ENCODE results near the gene DUSP23. TPM values are rescaled to one million over a fixed set of nuclear protein-coding genes. Genes with fewer than 3 reads are reported as not detected.

DUSP23 gene
- polyA plus RNA-seq, 3 donors, result 22.8 to 29.0 (median 23.6) TPM

DNA sequence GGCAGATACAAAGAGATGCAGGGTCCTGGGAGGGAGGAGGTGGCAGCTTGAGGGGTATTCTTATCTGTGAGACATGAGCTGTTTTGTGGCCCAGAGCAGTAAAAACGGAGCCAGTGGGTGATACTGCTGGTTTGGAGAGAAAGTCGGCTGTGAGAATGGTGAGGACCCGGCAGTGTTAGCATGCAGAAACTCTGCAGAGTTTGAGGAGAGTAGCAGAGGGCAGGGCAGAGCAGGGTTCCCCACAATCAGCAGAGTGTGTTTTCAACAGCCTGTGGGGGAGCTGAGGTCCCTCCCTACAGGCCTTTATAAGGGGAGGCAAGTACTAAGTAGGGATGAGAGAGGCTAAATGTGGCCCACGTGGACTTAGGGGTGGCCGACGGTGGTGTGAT is 46.3 kb downstream of the DUSP23 start:
- DNase-seq (ENCODE audit: low read depth in 3 of 3, low spot score in 2 of 3), result no peak

DNA sequence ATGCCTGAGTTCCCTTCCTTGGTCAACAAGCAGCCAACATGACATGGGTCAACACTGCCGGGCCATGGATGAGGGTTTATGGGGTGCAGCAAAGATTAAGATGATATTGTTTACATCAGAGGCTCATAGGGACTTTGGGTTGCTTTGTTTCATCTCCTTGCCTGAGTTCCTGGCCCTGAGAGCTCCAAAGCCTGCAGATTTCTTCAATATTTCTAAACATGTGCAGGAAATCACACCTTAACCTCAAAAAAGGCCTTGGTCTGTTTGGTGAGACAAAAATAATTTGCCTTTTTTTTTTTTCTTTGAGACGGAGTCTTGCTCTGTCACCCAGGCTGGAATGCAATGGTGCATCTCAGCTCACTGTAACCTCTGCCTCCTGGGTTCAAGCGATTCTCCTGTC is 46.8 kb downstream of the DUSP23 start:
- no peak for DNase-seq (ENCODE audit: low read depth in 3 of 3, low spot score in 2 of 3)

DNA sequence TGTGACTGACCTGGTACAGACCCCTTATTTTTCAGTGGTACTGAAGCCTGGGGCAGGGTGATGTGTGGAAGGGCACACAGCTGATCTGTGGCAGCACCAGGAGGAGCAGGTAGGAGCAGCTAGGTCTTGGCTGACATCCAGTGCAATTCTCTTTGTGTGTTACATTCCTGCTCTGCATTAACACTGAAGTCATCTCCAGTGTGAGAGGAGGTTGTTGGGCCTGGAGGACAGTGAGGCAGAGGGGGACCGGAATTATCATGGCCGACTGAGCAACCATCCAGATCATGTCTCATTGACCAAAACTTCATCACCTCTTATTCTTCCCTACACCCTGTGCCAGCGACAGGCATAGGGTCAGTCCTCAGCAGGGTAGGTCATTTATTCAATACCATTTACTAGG is 47.4 kb downstream of the DUSP23 start:
- DNase-seq (ENCODE audit: low read depth in 3 of 3, low spot score in 2 of 3), result no peak

DNA sequence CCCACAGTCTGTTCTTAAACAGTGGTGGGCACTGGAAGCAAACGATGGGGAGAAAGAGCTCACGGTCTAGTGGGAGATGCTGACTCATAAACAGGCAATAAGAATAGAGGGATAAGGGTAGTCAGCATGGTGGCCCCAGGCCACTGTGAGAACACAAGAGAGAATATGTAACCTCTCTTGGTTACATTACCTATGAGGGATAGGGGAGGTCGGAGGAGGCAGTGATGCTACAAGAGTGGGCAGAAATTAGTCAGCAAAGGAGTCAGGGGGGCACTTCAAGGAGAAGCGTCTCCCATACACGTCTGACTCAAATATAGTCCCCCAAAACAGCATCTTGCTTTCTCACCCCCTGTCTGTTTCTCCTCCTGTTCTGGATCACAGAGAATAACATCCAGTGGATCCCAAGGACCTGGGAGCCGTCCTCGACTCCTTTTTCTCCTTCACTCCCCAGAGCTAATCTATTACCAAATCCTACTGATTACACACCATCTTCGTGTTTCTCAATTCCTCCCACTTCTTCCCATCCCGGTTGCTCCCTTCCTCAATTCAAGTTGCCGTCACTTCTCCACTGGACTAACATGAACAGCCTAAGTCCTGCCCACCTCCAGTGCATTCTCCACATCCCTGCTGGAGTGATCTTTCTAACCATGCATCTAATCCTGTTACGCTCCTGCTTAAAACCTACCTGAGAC is 48.0 kb downstream of the DUSP23 start:
- DNase-seq (ENCODE audit: low read depth in 3 of 3, low spot score in 2 of 3), result no peak

DNA sequence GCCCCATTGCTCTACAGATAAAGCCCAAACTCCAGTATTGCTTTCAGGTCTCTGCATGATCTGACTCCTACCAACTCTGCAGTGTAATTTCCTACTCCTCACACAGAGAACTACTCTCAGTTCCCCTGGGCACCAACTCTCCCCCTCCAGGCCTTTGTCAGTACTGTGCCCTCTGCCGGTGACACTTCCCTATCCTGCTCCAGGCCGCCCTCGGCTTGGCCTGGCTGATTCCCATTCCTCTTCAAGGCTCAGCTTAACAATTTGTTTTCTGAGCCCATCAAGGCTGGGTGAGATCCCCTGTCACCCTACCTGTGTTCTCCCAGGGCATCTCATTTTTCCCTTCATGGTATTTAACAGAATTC is 48.5 kb downstream of the DUSP23 start:
- no peak for DNase-seq (ENCODE audit: low read depth in 3 of 3, low spot score in 2 of 3)

DNA sequence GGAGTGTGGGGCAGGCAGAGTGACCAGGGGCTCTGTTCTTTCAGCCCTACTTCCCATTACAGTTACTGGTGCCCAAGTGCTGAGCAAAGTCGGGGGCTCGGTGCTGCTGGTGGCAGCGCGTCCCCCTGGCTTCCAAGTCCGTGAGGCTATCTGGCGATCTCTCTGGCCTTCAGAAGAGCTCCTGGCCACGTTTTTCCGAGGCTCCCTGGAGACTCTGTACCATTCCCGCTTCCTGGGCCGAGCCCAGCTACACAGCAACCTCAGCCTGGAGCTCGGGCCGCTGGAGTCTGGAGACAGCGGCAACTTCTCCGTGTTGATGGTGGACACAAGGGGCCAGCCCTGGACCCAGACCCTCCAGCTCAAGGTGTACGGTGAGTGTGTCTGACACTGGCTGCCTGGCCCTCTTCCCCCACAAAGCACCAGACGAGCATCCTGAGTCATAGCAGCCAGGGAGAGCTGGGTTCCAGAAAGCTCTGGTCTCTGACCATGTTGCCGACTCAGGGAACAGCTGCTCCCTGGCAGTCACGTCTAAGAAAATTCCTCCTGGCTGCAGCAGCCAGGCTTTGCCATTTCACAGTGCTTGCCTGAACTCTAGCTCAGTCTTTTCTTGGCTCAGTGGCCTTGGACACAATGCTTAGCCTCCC is 49.2 kb downstream of the DUSP23 start:
- DNase-seq (ENCODE audit: low read depth in 3 of 3, low spot score in 2 of 3), result no peak

DNA sequence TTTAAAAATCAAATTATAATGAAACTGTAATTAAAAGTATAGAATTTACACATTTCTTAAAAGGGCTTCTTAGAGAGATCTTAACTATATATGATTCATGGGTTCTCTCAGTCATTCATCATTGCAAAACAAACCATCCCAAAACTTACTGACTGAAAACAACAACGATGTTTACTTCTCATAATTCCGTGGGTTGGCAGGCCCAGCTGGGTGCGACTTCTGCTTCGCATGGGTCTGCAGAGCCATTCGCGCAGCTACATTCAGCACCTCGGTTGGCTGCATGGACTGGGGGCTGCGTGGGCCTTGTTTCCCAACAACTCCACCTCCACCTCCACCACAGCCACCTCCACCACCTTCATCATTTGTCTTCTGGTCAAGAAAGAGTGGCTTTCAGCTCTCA is 50.0 kb downstream of the DUSP23 start:
- no peak for DNase-seq (ENCODE audit: low read depth in 3 of 3, low spot score in 2 of 3)

DNA sequence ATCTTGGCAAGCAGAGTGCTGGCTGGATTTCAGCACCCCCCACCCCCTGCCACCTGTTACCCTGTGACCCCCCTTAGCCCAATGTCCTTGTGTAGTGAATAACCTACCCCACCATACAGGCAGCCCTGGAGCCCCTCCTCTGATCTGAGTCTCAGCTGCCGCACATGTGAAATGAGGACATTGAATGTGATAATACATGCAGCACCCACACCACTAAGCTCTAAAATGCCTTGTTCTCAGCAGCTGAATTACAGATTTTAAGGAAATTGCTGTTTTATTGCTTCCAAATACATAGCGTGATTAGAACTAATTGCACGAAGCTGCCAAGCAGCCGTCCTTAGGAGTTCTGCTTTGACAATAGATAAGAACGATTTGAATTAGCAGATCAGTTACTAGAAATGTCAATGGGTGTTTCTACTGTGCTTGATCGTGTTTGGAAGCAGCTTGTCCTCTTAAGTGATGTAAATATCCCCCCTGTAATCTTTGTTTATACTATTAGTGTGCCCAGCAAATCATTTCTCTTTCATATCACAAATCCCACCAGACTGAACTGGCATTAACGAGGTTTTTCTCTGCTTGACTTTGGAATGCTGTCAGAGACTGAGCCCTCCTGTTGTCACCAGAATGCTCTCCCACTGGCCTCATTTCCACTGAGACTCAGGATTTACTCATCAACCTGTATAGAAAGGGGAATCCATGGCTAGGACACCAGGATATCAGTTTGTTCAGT is 50.8 kb downstream of the DUSP23 start:
- DNase-seq (ENCODE audit: low read depth in 3 of 3, low spot score in 2 of 3), result no peak

Other genes starting within 250 kb of the DUSP23 start
- not detected for gene OR10J5, start 245.0 kb upstream of the DUSP23 start, polyA plus RNA-seq (ENCODE audit: insufficient read length in 3 of 3)
- gene APCS, start 193.1 kb upstream of the DUSP23 start, polyA plus RNA-seq (ENCODE audit: insufficient read length in 3 of 3), result not detected
- not detected for gene CRP, start 66.4 kb upstream of the DUSP23 start, polyA plus RNA-seq (ENCODE audit: insufficient read length in 3 of 3)
- gene FCRL6, start 21.4 kb downstream of the DUSP23 start, polyA plus RNA-seq (ENCODE audit: insufficient read length in 3 of 3), result under 1 TPM; 0.08 to 0.65 (median 0.36) TPM
- 1 to 10 TPM in 1 of 3 donors, under 1 TPM in 2; 0.61 to 1.4 (median 0.78) TPM for gene SLAMF8, start 45.9 kb downstream of the DUSP23 start, polyA plus RNA-seq (ENCODE audit: insufficient read length in 3 of 3)
- gene VSIG8, start 81.7 kb downstream of the DUSP23 start, polyA plus RNA-seq (ENCODE audit: insufficient read length in 3 of 3), result under 1 TPM; 0.36 to 0.93 (median 0.42) TPM
- 1 to 10 TPM; 3.2 to 4.1 (median 4.1) TPM for gene CFAP45, start 119.2 kb downstream of the DUSP23 start, polyA plus RNA-seq (ENCODE audit: insufficient read length in 3 of 3)
- gene TAGLN2, start 144.5 kb downstream of the DUSP23 start, polyA plus RNA-seq (ENCODE audit: insufficient read length in 3 of 3), result 100 to 1,000 TPM; 116 to 148 (median 133) TPM
- gene IGSF9, start 164.7 kb downstream of the DUSP23 start, polyA plus RNA-seq (ENCODE audit: insufficient read length in 3 of 3), result 10 to 100 TPM; 10.7 to 11.6 (median 11.5) TPM
- not detected for gene SLAMF9, start 173.3 kb downstream of the DUSP23 start, polyA plus RNA-seq (ENCODE audit: insufficient read length in 3 of 3)

All from right renal cortex interstitium (tissue), 3 donors.